Right lobe of liver (tissue), 6 donors: ENCODE results near the gene PTGDR2. TPM values are rescaled to one million over a fixed set of nuclear protein-coding genes. Genes with fewer than 3 reads are reported as not detected.

Experiments used
- ATAC-seq, 4 donors: fragments of 200-7000 bp; cut with Tn5 transposase; one replicate each; pipeline ENCODE4 v1.9.1; 2020; ENCODE audit warnings: mild to moderate bottlenecking in 4 of 4, moderate library complexity in 4 of 4
- DNase-seq, 3 donors: peaks; one replicate each; pipeline ENCODE4 v3.0.0-alpha.2; 2020
- H3K27ac ChIP-seq, 3 donors: fragments of 200-600 bp; one replicate each; pipeline ENCODE4 v1.8.0; 2022
- H3K27me3 ChIP-seq, 2 donors: fragments of 200-600 bp; one replicate each; pipeline ENCODE4 v1.8.0; 2022
- H3K36me3 ChIP-seq, 4 donors: fragments of 200-600 bp; sonication (generic) in 1 of 4; one replicate each; pipeline versions ENCODE4 v1.5.1 to v1.8.0; 2017 to 2022; ENCODE audit warnings: control low read depth in 1 of 4
- H3K4me1 ChIP-seq, 4 donors: fragments of 200-600 bp; sonication (generic) in 1 of 4; one replicate each; pipeline versions ENCODE4 v1.5.1 to v1.8.0; 2017 to 2022; ENCODE audit warnings: control low read depth in 1 of 4
- H3K4me3 ChIP-seq, 3 donors: fragments of 200-600 bp; one replicate each; pipeline ENCODE4 v1.8.0; 2022
- H3K9me3 ChIP-seq, 4 donors: fragments of 200-600 bp; sonication (generic) in 1 of 4; one replicate each; pipeline versions ENCODE4 v1.5.1 to v1.8.0; 2017 to 2022; ENCODE audit warnings: control low read depth in 1 of 4
- POLR2A ChIP-seq: fragments of 450-650 bp; IDR thresholded peaks from one replicate; pipeline ENCODE4 v1.6.1; 2017; ENCODE audit warnings: antibody characterized with exemption, mild to moderate bottlenecking
- WGBS: methylation state at CpG from one replicate; pipeline ENCODE4 v1.1.6; 2018; ENCODE audit warnings: low coverage, low lambda C conversion rate; ENCODE audit not compliant: insufficient coverage; ENCODE audit errors: missing lambda C conversion rate; 5-methylcytosine and 5-hydroxymethylcytosine counted together
- intact Hi-C, 2 donors: fragments of 100-400 bp; cut with DNase I; formaldehyde crosslinking; loops; one replicate each; pipeline versions ENCODE4 v1.11.2 to v1.14.1; 2022
- total RNA-seq, 6 experiments: library from RNA; depleted of rRNA in 2 of 6; stranded (reverse); fragments of >200 nt in 2 of 6; fragmentation: NEBNext Ultra II Directional in 3 of 6; extraction: Animal tissue kit (Norgen Biotek cat#: 25700) in 3 of 6; gene quantifications; one replicate each; pipeline versions ENCODE4 v1.1.0 to v1.2.4, GENCODE V29; 2016 to 2023
- TF ChIP-seq, protein P1 (sequence below), 4 donors: fragments of 200-600 bp in 3 of 4; fragments of 450-650 bp in 1 of 4; IDR thresholded peaks; one replicate each; pipeline versions ENCODE4 v1.5.1 to v1.8.0; 2016 to 2022; ENCODE audit warnings: antibody characterized with exemption in 4 of 4, mild to moderate bottlenecking in 2 of 4
- donor health status: DM: no; HTN: yes; CAD: no.
- donor health status: DM: no; HTN: no; CAD: no.
- donor health status: DM: no; HTN: no; CAD: no.
- donor health status: DM: no; HTN: yes; CAD: no.
- donor health status: DM: no; HTN: yes; CAD: no.

The PTGDR2 gene
- total RNA-seq, 6 experiments from 2014 or later, result 0.07 to 0.18 (median 0.12) TPM; not detected in 1

DNA sequence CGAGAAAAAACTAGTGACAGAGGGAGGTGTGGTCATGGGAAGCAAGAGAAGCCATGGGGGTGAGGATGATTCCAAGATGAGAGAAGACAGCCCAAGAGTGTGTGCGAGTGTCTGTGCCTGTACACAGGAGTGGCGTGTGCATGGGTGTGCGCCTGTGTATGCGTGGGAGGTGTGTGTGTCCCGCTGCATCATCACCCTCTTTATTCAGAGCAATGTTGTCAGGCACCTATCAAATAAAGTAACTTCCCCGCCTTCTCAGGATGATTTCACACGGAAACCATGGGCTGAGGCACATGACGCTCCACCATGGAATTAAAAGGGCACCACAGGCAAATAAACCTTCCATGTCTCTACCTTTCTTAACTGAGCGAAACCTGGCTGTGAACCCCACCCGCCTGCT is 46.1 kb downstream of the PTGDR2 start:
- intact Hi-C loops, result no loop called here
- Histone ChIP-seq H3K36me3 (no peaks in the 10 kb centered on the region), H3K4me1 (no peaks in the 10 kb centered on the region), H3K4me3 (no peak overlapping the region), H3K9me3 (no peaks in the 10 kb centered on the region), H3K27me3 (no peaks in the 10 kb centered on the region), H3K27ac (no peak overlapping the region)
- no peak for TF ChIP-seq POLR2A
- TF ChIP-seq, protein P1, sequence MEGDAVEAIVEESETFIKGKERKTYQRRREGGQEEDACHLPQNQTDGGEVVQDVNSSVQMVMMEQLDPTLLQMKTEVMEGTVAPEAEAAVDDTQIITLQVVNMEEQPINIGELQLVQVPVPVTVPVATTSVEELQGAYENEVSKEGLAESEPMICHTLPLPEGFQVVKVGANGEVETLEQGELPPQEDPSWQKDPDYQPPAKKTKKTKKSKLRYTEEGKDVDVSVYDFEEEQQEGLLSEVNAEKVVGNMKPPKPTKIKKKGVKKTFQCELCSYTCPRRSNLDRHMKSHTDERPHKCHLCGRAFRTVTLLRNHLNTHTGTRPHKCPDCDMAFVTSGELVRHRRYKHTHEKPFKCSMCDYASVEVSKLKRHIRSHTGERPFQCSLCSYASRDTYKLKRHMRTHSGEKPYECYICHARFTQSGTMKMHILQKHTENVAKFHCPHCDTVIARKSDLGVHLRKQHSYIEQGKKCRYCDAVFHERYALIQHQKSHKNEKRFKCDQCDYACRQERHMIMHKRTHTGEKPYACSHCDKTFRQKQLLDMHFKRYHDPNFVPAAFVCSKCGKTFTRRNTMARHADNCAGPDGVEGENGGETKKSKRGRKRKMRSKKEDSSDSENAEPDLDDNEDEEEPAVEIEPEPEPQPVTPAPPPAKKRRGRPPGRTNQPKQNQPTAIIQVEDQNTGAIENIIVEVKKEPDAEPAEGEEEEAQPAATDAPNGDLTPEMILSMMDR (IDR thresholded peaks at IDR 0.05), result no peak
- WGBS, result 76% methylated on average over 4 of the region's 11 CpGs
- no peak for ATAC-seq
- DNase-seq, result no peak

DNA sequence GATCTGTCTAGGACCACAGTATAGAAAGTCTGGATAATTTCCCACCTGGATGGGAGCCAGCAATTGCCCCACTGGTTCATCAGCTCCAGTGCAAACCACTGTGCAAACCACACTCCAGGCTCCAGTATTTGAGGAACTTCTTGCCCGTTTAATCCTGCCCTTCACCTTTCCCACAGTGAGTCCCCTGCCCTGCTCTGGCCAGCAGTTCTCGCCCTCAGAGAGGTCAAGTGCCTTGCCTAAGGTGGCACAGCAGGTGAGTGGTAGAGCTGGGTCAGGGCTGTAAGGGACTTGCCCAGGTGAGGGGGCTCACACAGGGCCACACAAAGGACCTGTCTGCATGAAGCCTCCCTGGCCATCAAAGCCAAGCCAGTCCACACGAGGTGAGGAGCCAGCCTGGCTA is 46.5 kb downstream of the PTGDR2 start:
- TF ChIP-seq POLR2A, result no peak
- TF ChIP-seq, protein P1 (IDR thresholded peaks at IDR 0.05), result no peak
- WGBS, result 55% methylated on average over 3 of the region's 3 CpGs

DNA sequence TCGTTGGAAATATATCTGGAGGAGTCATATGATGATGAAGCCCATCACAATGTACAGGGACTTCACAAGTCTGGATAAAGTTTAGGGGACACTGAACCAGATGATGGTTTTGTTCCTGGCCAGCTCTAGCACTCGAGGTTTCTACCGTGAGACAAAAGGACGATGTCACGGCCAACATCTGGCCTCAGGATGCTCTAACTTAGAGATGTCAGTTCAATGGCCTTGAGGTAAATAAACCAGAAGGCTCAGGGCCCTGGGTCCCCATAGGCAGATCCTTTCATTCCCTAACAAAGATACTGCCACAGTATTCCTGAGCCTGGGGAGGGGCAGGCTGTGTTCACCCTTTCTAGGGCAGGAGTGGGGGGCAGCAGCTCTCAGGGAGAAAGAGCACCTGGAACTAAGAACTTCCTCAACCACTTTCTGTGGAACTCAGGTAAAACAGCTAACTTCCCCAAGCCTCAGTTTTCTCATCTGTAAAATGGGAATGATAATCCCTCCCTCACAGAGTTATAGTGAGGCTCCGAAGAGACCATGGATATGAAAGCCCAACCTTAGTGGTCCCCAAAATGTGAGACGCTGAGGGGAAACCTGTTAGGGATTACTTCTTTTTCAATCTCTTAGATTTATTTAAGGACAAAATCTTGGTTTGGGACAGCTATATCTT is 52.3 kb downstream of the PTGDR2 start:
- WGBS, result 74% methylated on average over 4 of the region's 7 CpGs
- DNase-seq, result no peak

More for the DNA sequence above, 46.5 kb downstream of the PTGDR2 start:
- Histone ChIP-seq H3K9me3 (no peaks in the 10 kb centered on the region), H3K4me3 (no peak overlapping the region), H3K27me3 (no peaks in the 10 kb centered on the region), H3K36me3 (no peaks in the 10 kb centered on the region), H3K27ac (no peak overlapping the region), H3K4me1 (no peaks in the 10 kb centered on the region)
- intact Hi-C loops, result no loop called here
- DNase-seq (no peak), ATAC-seq (no peak)

DNA sequence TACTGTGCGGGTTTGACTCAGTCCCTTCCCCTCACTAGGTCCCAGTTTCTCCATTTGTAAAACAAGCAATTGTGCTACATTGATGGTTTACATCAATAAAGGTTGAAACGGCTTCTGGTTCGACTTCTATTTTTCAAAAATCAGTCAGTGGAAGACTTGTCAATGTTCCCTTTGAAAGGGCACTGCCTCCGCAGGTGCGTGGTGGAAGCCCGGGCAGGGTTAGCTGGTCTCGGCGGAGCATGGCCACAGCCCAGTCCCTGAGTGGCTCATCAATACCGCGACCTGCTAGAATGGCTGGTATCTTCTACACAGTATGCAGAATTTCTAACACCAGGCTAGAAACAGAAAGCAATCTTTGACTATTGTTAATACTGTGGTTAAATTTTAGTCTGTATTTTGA is 54.6 kb downstream of the PTGDR2 start:
- TF ChIP-seq, protein P1 (IDR thresholded peaks at IDR 0.05), result no peak
- TF ChIP-seq POLR2A, result no peak
- intact Hi-C loops, result no loop called here
- no peaks in the 10 kb centered on the region for H3K27me3 ChIP-seq
- H3K27ac ChIP-seq, result no peak overlapping the region
- WGBS, result 85% methylated on average over 5 of the region's 10 CpGs
- no peak for ATAC-seq
- no peak for DNase-seq
- no peak overlapping the region for H3K4me3 ChIP-seq
- no peaks in the 10 kb centered on the region for H3K4me1 ChIP-seq
- no peaks in the 10 kb centered on the region for H3K36me3 ChIP-seq
- H3K9me3 ChIP-seq, result no peaks in the 10 kb centered on the region

More for the DNA sequence above, 52.3 kb downstream of the PTGDR2 start:
- no peaks in the 10 kb centered on the region for H3K36me3 ChIP-seq
- H3K4me3 ChIP-seq, result no peak overlapping the region
- intact Hi-C loops, result no loop called here
- H3K4me1 ChIP-seq, result no peaks in the 10 kb centered on the region
- no peaks in the 10 kb centered on the region for H3K27me3 ChIP-seq
- H3K27ac ChIP-seq, result no peak overlapping the region
- ATAC-seq, result no peak
- no peaks in the 10 kb centered on the region for H3K9me3 ChIP-seq
- no peak for TF ChIP-seq POLR2A
- TF ChIP-seq, protein P1 (IDR thresholded peaks at IDR 0.05), result no peak

Other genes starting within 250 kb of the PTGDR2 start
- gene MS4A8, start 156.3 kb downstream of the PTGDR2 start, total RNA-seq, result under 1 TPM in 1 of 6 experiments, not detected in 5; 0.62 TPM
- gene MS4A18, start 131.2 kb downstream of the PTGDR2 start, total RNA-seq, result not detected
- not detected for gene MS4A15, start 99.1 kb downstream of the PTGDR2 start, total RNA-seq
- not detected for gene MS4A10, start 70.6 kb downstream of the PTGDR2 start, total RNA-seq
- gene CCDC86, start 13.8 kb downstream of the PTGDR2 start, total RNA-seq, result 10 to 100 TPM in 2 of 6 experiments, 1 to 10 TPM in 4; 4.9 to 17.8 (median 8.6) TPM
- not detected for gene ZP1, start 11.6 kb upstream of the PTGDR2 start, total RNA-seq
- gene PRPF19, start 50.6 kb upstream of the PTGDR2 start, total RNA-seq, result 10 to 100 TPM; 45.5 to 82.6 (median 48.3) TPM
- gene TMEM109, start 58.2 kb upstream of the PTGDR2 start, total RNA-seq, result 10 to 100 TPM; 29.0 to 40.9 (median 34.1) TPM
- 1 to 10 TPM in 4 of 6 experiments, under 1 TPM in 2; 0.76 to 4.2 (median 1.7) TPM for gene TMEM132A, start 68.5 kb upstream of the PTGDR2 start, total RNA-seq
- 10 to 100 TPM in 3 of 6 experiments, 1 to 10 TPM in 3; 7.2 to 22.2 (median 9.2) TPM for gene SLC15A3, start 96.2 kb upstream of the PTGDR2 start, total RNA-seq
- gene CD6, start 115.7 kb upstream of the PTGDR2 start, total RNA-seq, result 1 to 10 TPM in 1 of 6 experiments, under 1 TPM in 5; 0.29 to 2.4 (median 0.52) TPM
- under 1 TPM; 0.12 to 0.56 (median 0.35) TPM for gene CD5, start 246.5 kb upstream of the PTGDR2 start, total RNA-seq